ENCODE data around the gene CLTCL1.

- no peak for TF ChIP-seq CTCF (IDR thresholded peaks at IDR 0.05)
- TF ChIP-seq POLR2A (IDR thresholded peaks at IDR 0.05) = no peak
Observed at GRCh38 chr22:19167106-19167869, 124.2 kb downstream of the CLTCL1 start.

Data from testis (tissue), 2 donors.